GM12874 (cell line): ENCODE measurements around the gene SRPK1.

Experiments
- TF ChIP-seq, protein P1 (sequence below): IDR thresholded peaks from 2 replicates; pipeline ENCODE4 v1.5.1; 2011; ENCODE audit warnings: low read depth, mild to moderate bottlenecking, control low read depth, low read length, moderate library complexity; ENCODE audit not compliant: insufficient read depth

SRPK1 gene

DNA sequence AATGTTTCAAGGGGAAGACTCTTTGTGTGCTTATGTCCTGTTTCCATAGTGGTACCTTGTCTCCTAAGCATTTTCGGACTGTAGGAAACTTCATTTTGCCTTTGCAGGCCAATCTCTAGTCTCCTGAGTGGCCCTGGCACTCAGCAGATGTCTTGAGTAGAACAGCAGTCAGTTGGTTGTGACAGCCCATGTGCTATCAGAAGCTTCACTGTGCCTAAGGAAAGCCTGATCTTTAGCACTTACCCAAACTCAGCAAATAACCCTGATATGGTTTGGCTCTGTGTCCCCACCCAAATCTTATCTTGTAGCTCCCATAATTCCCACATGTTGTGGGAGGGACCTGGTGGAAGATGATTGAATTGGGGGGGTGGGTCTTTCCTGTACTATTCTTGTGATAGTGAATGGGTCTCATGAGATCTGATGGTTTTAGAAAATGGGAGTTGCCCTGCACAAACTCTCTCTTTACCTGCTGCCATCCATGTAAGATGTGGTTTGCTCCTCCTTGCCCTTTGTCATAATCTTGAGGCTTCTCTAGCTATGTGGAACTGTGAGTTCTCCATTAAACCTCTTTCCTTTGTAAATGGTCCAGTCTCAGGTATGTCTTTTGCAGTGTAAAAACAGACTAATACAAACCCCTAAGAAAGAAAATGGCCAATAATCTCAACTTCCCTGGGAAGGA is 15.9 kb upstream of the SRPK1 start:
- TF ChIP-seq, protein P1, sequence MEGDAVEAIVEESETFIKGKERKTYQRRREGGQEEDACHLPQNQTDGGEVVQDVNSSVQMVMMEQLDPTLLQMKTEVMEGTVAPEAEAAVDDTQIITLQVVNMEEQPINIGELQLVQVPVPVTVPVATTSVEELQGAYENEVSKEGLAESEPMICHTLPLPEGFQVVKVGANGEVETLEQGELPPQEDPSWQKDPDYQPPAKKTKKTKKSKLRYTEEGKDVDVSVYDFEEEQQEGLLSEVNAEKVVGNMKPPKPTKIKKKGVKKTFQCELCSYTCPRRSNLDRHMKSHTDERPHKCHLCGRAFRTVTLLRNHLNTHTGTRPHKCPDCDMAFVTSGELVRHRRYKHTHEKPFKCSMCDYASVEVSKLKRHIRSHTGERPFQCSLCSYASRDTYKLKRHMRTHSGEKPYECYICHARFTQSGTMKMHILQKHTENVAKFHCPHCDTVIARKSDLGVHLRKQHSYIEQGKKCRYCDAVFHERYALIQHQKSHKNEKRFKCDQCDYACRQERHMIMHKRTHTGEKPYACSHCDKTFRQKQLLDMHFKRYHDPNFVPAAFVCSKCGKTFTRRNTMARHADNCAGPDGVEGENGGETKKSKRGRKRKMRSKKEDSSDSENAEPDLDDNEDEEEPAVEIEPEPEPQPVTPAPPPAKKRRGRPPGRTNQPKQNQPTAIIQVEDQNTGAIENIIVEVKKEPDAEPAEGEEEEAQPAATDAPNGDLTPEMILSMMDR, result no peak

DNA sequence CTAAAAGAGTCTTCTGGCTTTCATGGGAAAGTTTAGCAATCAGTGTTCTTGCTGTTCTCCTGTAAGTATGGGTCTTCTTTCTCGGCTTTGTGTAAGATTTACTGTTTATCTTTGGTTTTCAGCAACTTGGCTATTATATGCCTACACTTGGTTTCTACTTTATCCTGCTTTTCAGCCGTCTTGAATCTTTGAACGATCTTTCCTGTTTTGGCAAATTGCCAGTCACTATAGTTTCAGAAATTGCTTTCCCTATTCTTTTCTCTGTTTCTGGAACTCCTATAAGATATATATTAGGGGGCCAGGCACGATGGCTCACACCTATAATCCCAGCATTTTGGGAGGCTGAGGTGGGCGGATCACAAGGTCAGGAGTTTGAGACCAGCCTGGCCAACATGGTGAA is 14.6 kb upstream of the SRPK1 start:
- TF ChIP-seq, protein P1, result no peak

DNA sequence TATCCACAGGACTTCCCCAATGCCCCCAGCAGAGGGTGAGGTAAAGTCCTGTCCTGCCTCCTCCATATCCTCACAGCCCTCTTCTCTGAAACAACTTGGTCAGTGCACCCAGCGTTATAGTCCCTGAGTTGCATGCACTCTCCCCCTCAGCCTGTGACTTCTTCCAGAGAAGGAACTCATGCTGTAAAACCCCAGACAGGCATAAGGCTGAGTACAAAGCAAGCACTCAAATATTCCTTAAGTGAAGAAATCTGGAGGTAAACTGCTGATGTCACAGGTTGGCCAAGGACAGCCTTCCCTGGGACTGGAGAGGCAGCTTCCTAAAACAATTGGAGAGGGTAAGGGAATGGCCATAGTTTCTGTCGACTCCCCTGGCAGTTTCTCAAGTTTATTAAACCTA is 12.9 kb upstream of the SRPK1 start:
- TF ChIP-seq, protein P1, result no peak

DNA sequence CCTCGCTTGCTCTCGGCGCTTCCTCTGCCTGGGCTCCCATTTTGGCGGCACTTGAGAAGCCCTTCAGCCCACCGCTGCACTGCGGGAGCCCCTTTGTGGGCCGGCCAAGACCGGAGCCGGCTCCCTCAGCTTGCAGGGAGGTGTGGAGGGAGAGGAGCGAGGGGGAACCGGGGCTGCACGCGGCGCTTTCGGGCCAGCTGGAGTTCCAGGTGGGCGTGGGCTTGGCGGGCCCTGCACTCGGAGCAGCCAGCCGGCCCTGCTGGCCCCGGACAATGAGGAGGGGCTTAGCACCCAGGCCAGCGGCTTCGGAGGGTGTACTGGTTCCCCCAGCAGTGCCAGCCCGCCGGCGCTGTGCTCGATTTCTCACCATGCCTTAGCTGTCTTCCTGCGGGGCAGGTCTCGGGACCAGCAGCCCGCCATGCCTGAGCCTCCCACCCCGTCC is 10.2 kb upstream of the SRPK1 start:
- TF ChIP-seq, protein P1, result no peak

DNA sequence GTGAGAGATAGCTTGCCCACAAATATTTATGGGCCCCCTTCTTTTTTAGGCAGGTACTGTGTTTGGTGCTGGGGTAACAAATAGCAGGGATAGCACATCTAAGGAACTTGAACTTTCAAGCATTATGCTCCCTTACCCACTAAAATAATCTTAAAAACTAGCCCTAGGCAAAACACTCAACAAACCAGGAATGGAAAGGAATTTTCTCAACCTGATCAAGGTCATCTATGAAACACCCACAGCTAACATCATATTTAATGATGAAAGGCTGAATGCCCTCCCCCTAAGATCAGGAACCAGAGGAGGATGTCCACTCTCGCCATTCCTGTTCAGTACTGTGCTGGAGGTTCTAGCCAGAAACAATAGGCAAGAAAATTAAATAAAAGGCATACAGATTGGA is 8.7 kb upstream of the SRPK1 start:
- TF ChIP-seq, protein P1, result no peak

DNA sequence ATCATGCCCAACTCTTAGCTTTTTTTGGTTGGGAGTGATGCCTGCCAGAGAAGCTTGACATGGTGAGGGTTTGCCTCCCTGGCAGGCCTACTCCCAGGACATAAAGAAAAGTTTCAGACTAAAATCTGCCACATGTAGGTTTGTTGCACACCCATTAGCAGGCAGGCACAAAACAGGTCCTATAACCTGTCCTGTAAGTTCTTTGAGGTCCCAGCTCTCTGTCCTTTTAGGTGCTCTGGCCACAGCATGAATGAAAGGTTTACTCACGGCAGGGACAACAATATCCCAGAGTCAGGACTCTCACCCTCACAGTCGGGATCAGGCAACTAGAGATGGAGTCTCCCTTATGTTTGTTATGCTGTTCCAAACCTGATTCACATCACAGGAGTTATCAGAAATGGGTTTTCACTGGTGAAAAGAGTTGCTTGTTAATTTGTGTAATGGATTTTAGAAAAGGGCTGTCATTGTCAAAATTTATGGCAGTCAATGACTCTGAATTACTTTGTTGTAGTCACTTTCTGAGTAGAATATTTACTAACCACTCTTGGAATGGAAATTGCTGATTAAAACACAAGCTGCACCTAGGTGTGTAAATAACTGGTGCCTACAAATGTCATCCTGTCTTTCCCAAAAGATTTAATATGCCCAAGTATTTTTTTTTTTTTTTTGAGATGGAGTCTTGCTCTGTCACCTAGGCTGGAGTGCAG is 5.8 kb upstream of the SRPK1 start:
- TF ChIP-seq, protein P1, result no peak

DNA sequence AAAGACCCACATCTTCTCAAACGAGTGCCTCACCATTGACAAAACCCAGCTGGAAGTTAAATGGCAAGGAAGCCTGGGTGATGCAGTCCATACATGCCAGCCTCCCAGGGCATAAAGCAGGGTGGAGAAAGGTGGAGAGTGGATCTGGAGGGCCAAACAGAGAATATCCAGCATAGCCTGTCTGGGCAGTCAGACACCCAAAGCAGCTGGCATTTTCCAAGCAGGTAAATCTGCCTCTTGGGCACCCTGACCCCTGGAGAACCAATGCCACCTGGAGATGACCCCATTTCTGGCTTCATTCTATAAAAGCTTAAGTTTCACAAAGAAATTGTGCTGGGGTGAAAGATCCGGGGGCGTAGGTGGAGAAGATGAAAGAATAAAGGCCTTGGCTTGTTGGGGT is 5.1 kb upstream of the SRPK1 start:
- TF ChIP-seq, protein P1, result no peak
